Thyroid gland (tissue), 4 donors: ENCODE data around the gene KRTAP10-1.

Experiments
- CTCF ChIP-seq, 6 experiments: fragments of 200-600 bp in 3 of 6; fragments of 450-650 bp in 3 of 6; sonication (generic) in 3 of 6; IDR thresholded peaks; one replicate each; pipeline ENCODE4 v1.5.1; 2016 to 2019; ENCODE audit warnings: antibody characterized with exemption in 6 of 6, mild to moderate bottlenecking in 2 of 6, inconsistent platforms in 1 of 6, moderate library complexity in 1 of 6
- POLR2A ChIP-seq, 2 donors: fragments of 450-650 bp; IDR thresholded peaks; one replicate each; pipeline ENCODE4 v1.6.1; 2017; ENCODE audit warnings: antibody characterized with exemption in 2 of 2, mild to moderate bottlenecking in 2 of 2, moderate library complexity in 1 of 2

- no peak for TF ChIP-seq CTCF (IDR thresholded peaks at IDR 0.05)
- no peak for TF ChIP-seq POLR2A (IDR thresholded peaks at IDR 0.05)
These were observed 25.1 kb downstream of the KRTAP10-1 start for GRCh38 chr21:44514746-44515358.
